ENCODE results near the gene ZNF385B.
A peak's percentile ranks its signal among the peaks of the same experiment; 100 is the strongest.

Gene ZNF385B

DNA sequence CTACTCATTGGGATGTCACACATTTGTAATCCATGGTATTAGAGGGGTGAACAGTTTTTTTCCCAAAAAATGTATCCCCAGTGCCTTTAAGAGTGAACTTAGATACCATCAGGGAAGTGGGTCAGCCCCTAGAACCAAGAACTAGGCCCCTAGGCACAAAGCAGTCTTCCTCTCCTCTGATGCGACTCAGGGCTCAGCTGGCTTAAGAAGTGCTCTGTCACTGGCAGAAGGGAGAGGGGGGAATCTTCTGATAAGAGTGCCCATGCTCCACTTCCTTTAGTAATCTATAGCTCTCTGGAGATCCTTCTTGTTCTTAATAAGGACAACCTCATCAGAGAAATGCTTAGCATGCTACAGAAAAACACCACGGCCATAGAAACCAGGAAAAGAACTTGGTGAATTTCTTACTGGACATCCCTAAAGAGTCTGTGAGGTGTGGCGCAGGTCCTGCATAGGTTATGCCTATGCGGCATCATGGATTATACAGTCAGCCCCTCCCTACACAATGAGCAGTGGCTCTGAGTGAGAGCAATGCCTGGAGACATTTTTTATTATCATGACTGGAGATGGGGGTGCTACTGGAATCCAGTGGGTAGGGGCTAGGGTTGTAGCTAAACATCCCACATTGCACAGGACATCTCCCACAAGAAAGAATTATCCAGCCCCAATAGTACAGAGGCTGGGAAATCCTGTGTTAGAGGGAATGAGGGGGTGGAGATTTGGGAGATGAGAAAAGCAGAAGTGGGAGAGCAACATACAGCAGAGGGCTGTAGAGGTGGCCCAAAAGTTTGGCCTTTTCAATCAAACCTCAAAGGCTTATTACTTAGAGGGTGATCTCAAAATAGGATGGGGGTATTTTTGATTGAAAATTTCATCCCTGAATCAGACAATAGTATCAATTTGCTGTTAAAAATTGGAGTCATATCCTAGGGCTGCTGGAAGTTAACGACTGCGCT is 21.7 kb upstream of the ZNF385B start:
- Histone ChIP-seq H3K79me2 (ENCODE audit: insufficient read depth, low read length) (no peaks in the 10 kb centered on the region), H3K36me3 (ENCODE audit: insufficient read depth, low read length) (no peaks in the 10 kb centered on the region), H3K9me3 (ENCODE audit: insufficient read depth, low read length, severe bottlenecking) (no peaks in the 10 kb centered on the region), H3K27ac (ENCODE audit: low read length) (no peak overlapping the region), H3K4me2 (ENCODE audit: insufficient read depth, low read length) (no peak overlapping the region), H3K27me3 (ENCODE audit: insufficient read depth, low read length, poor library complexity) (peaks cover 4% of the 10 kb centered on the region), H2AFZ (ENCODE audit: low read depth, low read length) (no peak overlapping the region), H3K4me1 (ENCODE audit: insufficient read depth, low read length) (no peaks in the 10 kb centered on the region), H4K20me1 (ENCODE audit: insufficient read depth, low read length) (no peaks in the 10 kb centered on the region), H3K4me3 (ENCODE audit: low read depth in 1 of 2, low read length in 2 of 2) (no peak overlapping the region), H3K9ac (ENCODE audit: low read depth, low read length) (no peak overlapping the region)
- TF ChIP-seq, protein P1, sequence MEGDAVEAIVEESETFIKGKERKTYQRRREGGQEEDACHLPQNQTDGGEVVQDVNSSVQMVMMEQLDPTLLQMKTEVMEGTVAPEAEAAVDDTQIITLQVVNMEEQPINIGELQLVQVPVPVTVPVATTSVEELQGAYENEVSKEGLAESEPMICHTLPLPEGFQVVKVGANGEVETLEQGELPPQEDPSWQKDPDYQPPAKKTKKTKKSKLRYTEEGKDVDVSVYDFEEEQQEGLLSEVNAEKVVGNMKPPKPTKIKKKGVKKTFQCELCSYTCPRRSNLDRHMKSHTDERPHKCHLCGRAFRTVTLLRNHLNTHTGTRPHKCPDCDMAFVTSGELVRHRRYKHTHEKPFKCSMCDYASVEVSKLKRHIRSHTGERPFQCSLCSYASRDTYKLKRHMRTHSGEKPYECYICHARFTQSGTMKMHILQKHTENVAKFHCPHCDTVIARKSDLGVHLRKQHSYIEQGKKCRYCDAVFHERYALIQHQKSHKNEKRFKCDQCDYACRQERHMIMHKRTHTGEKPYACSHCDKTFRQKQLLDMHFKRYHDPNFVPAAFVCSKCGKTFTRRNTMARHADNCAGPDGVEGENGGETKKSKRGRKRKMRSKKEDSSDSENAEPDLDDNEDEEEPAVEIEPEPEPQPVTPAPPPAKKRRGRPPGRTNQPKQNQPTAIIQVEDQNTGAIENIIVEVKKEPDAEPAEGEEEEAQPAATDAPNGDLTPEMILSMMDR (IDR thresholded peaks at IDR 0.05; ENCODE audit: borderline replicate concordance, extremely low read depth, low read length, poor library complexity, severe bottlenecking) = no peak
- TF ChIP-seq EZH2 (IDR thresholded peaks at IDR 0.05; ENCODE audit: borderline replicate concordance, low read depth, low read length, severe bottlenecking) = no peak
- no peak for ATAC-seq (ENCODE audit: insufficient read depth, low read depth)
- DNase-seq = no peak

DNA sequence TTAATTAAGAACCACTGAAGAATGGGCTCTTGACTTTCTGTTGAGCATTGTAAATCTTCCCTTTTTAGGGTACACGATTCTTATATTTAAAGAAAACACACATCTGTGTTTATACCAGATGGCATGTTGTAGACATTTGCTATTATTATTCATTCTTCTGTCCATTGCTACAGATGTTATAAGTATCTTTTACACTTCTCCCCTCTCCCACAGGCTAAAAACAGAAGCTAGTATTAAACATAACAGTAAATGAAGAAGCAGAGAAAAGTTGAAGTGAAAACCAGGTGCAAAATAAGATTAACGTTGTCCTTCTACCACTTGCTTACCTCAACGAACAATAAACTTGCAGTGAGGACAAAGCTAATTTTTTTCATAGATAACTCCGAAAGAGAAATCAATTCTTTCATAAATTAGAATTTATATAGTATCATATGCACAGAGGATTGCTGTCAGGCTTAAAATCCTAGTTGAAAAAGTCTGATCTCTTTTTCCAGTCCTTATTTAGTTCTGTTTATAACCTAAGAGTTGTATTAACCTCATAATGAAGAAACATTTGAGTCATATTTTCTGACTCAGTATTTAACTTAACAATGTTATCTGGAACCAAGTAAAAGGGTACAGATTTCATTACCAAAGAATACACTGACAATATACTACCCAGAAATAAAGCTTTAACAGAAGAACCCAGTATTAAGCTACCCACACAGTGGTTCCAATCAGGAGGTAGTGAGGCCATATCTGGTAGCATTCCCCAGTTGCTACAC is 16.4 kb upstream of the ZNF385B start:
- Histone ChIP-seq H3K79me2 (ENCODE audit: insufficient read depth, low read length) (no peaks in the 10 kb centered on the region), H4K20me1 (ENCODE audit: insufficient read depth, low read length) (no peaks in the 10 kb centered on the region), H3K9ac (ENCODE audit: low read depth, low read length) (no peak overlapping the region), H3K4me2 (ENCODE audit: insufficient read depth, low read length) (no peak overlapping the region), H3K9me3 (ENCODE audit: insufficient read depth, low read length, severe bottlenecking) (no peaks in the 10 kb centered on the region), H3K4me1 (ENCODE audit: insufficient read depth, low read length) (no peaks in the 10 kb centered on the region), H3K36me3 (ENCODE audit: insufficient read depth, low read length) (no peaks in the 10 kb centered on the region), H2AFZ (ENCODE audit: low read depth, low read length) (no peak overlapping the region), H3K4me3 (ENCODE audit: low read depth in 1 of 2, low read length in 2 of 2) (no peak overlapping the region), H3K27me3 (ENCODE audit: insufficient read depth, low read length, poor library complexity) (peaks cover 4% of the 10 kb centered on the region), H3K27ac (ENCODE audit: low read length) (no peak overlapping the region)
- ATAC-seq (ENCODE audit: insufficient read depth, low read depth) (no peak), DNase-seq (no peak)
- TF ChIP-seq, protein P1 (IDR thresholded peaks at IDR 0.05; ENCODE audit: borderline replicate concordance, extremely low read depth, low read length, poor library complexity, severe bottlenecking) = no peak
- TF ChIP-seq EZH2 (IDR thresholded peaks at IDR 0.05; ENCODE audit: borderline replicate concordance, low read depth, low read length, severe bottlenecking) = no peak

DNA sequence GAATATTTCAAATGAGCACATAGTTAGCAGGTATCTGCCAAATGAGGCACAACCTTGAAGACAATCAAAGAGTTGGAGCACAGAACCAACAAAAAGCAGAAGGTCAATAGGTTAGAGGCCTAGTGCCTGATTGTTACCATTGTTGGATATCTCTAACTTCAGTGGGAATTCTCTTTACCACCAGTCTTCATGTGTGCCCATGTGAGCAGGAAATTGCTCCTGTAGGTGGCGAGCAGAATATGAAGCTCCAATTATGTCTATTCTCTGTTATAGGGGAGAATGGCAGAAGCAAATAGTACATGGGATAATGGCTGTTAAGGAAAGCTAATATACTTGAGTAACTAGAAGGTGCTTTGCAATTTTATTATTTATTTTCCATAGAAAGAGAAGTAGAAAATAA is 14.9 kb upstream of the ZNF385B start:
- Histone ChIP-seq H3K4me2 (ENCODE audit: insufficient read depth, low read length) (no peak overlapping the region), H3K4me1 (ENCODE audit: insufficient read depth, low read length) (no peaks in the 10 kb centered on the region), H3K27ac (ENCODE audit: low read length) (no peak overlapping the region), H3K4me3 (ENCODE audit: low read depth in 1 of 2, low read length in 2 of 2) (no peak overlapping the region), H2AFZ (ENCODE audit: low read depth, low read length) (no peak overlapping the region), H3K79me2 (ENCODE audit: insufficient read depth, low read length) (no peaks in the 10 kb centered on the region), H3K36me3 (ENCODE audit: insufficient read depth, low read length) (no peaks in the 10 kb centered on the region), H3K9me3 (ENCODE audit: insufficient read depth, low read length, severe bottlenecking) (no peaks in the 10 kb centered on the region), H3K9ac (ENCODE audit: low read depth, low read length) (no peak overlapping the region), H3K27me3 (ENCODE audit: insufficient read depth, low read length, poor library complexity) (no peaks in the 10 kb centered on the region), H4K20me1 (ENCODE audit: insufficient read depth, low read length) (no peaks in the 10 kb centered on the region)
- TF ChIP-seq, protein P1 (IDR thresholded peaks at IDR 0.05; ENCODE audit: borderline replicate concordance, extremely low read depth, low read length, poor library complexity, severe bottlenecking) = peak; percentile 18
- TF ChIP-seq EZH2 (IDR thresholded peaks at IDR 0.05; ENCODE audit: borderline replicate concordance, low read depth, low read length, severe bottlenecking) = no peak
- ATAC-seq (ENCODE audit: insufficient read depth, low read depth) = no peak
- DNase-seq = no peak

Measured in DND-41 (cell line).